Endothelial cell of umbilical vein (primary cell): ENCODE measurements around the gene FCF1. TPM values are rescaled to one million over a fixed set of nuclear protein-coding genes. Genes with fewer than 3 reads are reported as not detected.

Source experiments
- BruUV-seq: library from RNA; stranded (reverse); fragments of 400-500 nt; replicated peaks from 2 replicates; lab custom pipeline; 2021; lab: Mats Ljungman, UMichigan
- CTCF ChIA-PET: fragments of 300-600, 350-600 bp; sonication (Branson Sonifier 250); formaldehyde crosslinking; loops from one replicate; lab custom pipeline; 2021; ENCODE audit warnings: antibody characterized with exemption, inconsistent platforms; lab: Charles Lee
- POLR2A ChIA-PET: fragments of 300-600, 350-600 bp; sonication (Branson Sonifier 250); formaldehyde crosslinking; loops from one replicate; lab custom pipeline; 2021; ENCODE audit warnings: antibody characterized with exemption, inconsistent platforms; lab: Charles Lee
- DNase-seq: peaks from one replicate; pipeline ENCODE4 v3.0.0-alpha.2; 2011; ENCODE audit warnings: low read depth, low spot score
- FAIRE-seq: peaks from 2 replicates; lab custom pipeline; 2011; peaks lifted over from hg19 to GRCh38; lab: Jason Lieb, UNC
- H2AFZ ChIP-seq: 2 replicates; pipeline ENCODE4 v1.6.0; 2012; ENCODE audit warnings: low read depth, low read length, control low read depth, inconsistent platforms
- H3K27ac ChIP-seq: 2 replicates; pipeline ENCODE4 v1.5.1; 2011; ENCODE audit warnings: low read depth, mild to moderate bottlenecking, control low read depth, low read length, moderate library complexity; ENCODE audit not compliant: insufficient read depth
- H3K27me3 ChIP-seq, 2 experiments: 2 replicates each; pipeline versions ENCODE4 v1.6.0 to v1.6.1; 2011; ENCODE audit warnings: low read length in 2 of 2, mixed read lengths in 1 of 2; ENCODE audit not compliant: control insufficient read depth in 2 of 2, insufficient read depth in 2 of 2
- H3K36me3 ChIP-seq, 2 experiments: 2 replicates in 1 of 2; 3 replicates in 1 of 2; pipeline ENCODE4 v1.5.1; 2011; ENCODE audit warnings: low read length in 2 of 2, mild to moderate bottlenecking in 1 of 2, moderate library complexity in 1 of 2; ENCODE audit not compliant: control insufficient read depth in 2 of 2, insufficient read depth in 2 of 2; ENCODE audit errors: extremely low read depth in 1 of 2
- H3K4me1 ChIP-seq: 3 replicates; pipeline ENCODE4 v1.5.1; 2011; ENCODE audit warnings: mild to moderate bottlenecking, low read length; ENCODE audit not compliant: control insufficient read depth, insufficient read depth; ENCODE audit errors: extremely low read depth
- H3K4me2 ChIP-seq: 2 replicates; pipeline ENCODE4 v1.6.1; 2011; ENCODE audit warnings: low read length, control low read depth, mixed read lengths; ENCODE audit not compliant: insufficient read depth
- H3K4me3 ChIP-seq, 3 experiments: fragments of 200-600 bp in 1 of 3; sonication (generic), shearing (Covaris generic) in 1 of 3; replicated peaks in 1 of 3; 2 replicates each; pipeline ENCODE4 v1.5.1; 2011 to 2016; ENCODE audit warnings: control low read depth in 3 of 3, low read length in 3 of 3, mild to moderate bottlenecking in 2 of 3, inconsistent platforms in 1 of 3, low read depth in 1 of 3, moderate library complexity in 1 of 3; ENCODE audit not compliant: insufficient read depth in 1 of 3
- H3K79me2 ChIP-seq: 2 replicates; pipeline ENCODE4 v1.6.0; 2012; ENCODE audit warnings: low read length, inconsistent platforms; ENCODE audit not compliant: control insufficient read depth, insufficient read depth
- H3K9ac ChIP-seq: replicated peaks from 2 replicates; pipeline ENCODE3; 2011; ENCODE audit warnings: low read length, control low read depth; ENCODE audit not compliant: insufficient read depth; ENCODE audit errors: extremely low read depth
- H3K9me1 ChIP-seq: replicated peaks from 3 replicates; pipeline ENCODE4 v1.6.0; 2011; ENCODE audit warnings: mild to moderate bottlenecking, low read length; ENCODE audit not compliant: control insufficient read depth, insufficient read depth; ENCODE audit errors: extremely low read depth
- H3K9me3 ChIP-seq: replicated peaks from 2 replicates; pipeline ENCODE4 v1.5.1; 2012; ENCODE audit warnings: low read length, inconsistent platforms; ENCODE audit not compliant: control insufficient read depth, insufficient read depth
- H4K20me1 ChIP-seq: replicated peaks from 2 replicates; pipeline ENCODE3; 2011; ENCODE audit warnings: mild to moderate bottlenecking, low read length; ENCODE audit not compliant: control insufficient read depth, insufficient read depth; ENCODE audit errors: extremely low read depth
- EZH2 ChIP-seq: IDR thresholded peaks from 2 replicates; pipeline ENCODE4 v1.6.1; 2012; ENCODE audit warnings: borderline replicate concordance, low read depth, mild to moderate bottlenecking, moderate library complexity, low read length, inconsistent platforms; ENCODE audit not compliant: severe bottlenecking
- FOS ChIP-seq: IDR thresholded peaks from 2 replicates; pipeline ENCODE4 v1.6.1; 2011; ENCODE audit warnings: mild to moderate bottlenecking, low read length, moderate library complexity, borderline replicate concordance; ENCODE audit not compliant: insufficient read depth
- GATA2 ChIP-seq: IDR thresholded peaks from 2 replicates; pipeline ENCODE4 v1.7.0; 2011; ENCODE audit warnings: low read depth, mild to moderate bottlenecking, moderate library complexity, mixed read lengths, low read length; ENCODE audit not compliant: insufficient read length, insufficient read depth
- JUN ChIP-seq: IDR thresholded peaks from 2 replicates; pipeline ENCODE4 v1.6.1; 2011; ENCODE audit warnings: borderline replicate concordance, low read depth; ENCODE audit not compliant: insufficient read length, insufficient read depth
- MYC ChIP-seq: IDR thresholded peaks from one replicate; pipeline ENCODE4 v1.6.1; 2011; ENCODE audit warnings: mild to moderate bottlenecking, low read depth, low read length
- POLR2A ChIP-seq: IDR thresholded peaks from 2 replicates; pipeline ENCODE4 v1.6.1; 2012; ENCODE audit warnings: low read depth, mild to moderate bottlenecking, control low read depth, low read length
- POLR2AphosphoS5 ChIP-seq: IDR thresholded peaks from 2 replicates; pipeline ENCODE4 v1.6.1; 2012; ENCODE audit warnings: low read depth, mild to moderate bottlenecking, control low read depth, low read length, moderate library complexity; ENCODE audit not compliant: insufficient read depth
- dilution Hi-C: fragments of 300-500 bp; cut with MboI; formaldehyde crosslinking; loops from one replicate; pipeline ENCODE4 v1.15.0; 2019; ENCODE audit warnings: low sequenced_read_pairs; ENCODE audit not compliant: extremely low pct_ligation_motif_present
- intact Hi-C: fragments of 100-400 bp; cut with micrococcal nuclease; formaldehyde crosslinking; loops from one replicate; pipeline ENCODE4 v1.10.0; 2022
- polyA plus RNA-seq, 4 experiments: library from polyadenylated mRNA; depleted of rRNA in 3 of 4; stranded (reverse) in 3 of 4; unstranded in 1 of 4; fragments of >200 nt; gene quantifications; 2 replicates each; pipeline versions ENCODE4 v1.2.1 to v1.2.3, GENCODE V29; 2011 to 2012; ENCODE audit warnings: missing spikeins in 1 of 4
- total RNA-seq: library from RNA; stranded (reverse); gene quantifications from 2 replicates; pipeline ENCODE4 v1.2.3, GENCODE V29; 2021
- TF ChIP-seq, protein P1 (sequence below): IDR thresholded peaks from 2 replicates; pipeline ENCODE4 v1.6.1; 2011; ENCODE audit not compliant: insufficient read depth, insufficient read length
- TF ChIP-seq, protein P2 (sequence below), 2 donors: IDR thresholded peaks; 1 replicate in 1 of 2; 2 replicates in 1 of 2; pipeline ENCODE4 v1.5.1; 2011; ENCODE audit warnings: low read length in 2 of 2, mild to moderate bottlenecking in 2 of 2, moderate library complexity in 2 of 2, control low read depth in 1 of 2, inconsistent platforms in 1 of 2, low read depth in 1 of 2; ENCODE audit not compliant: insufficient read depth in 1 of 2; ENCODE audit errors: extremely low read depth in 1 of 2

Gene FCF1
- total and polyA plus RNA-seq, 2 donors (not counting 3 experiments of a cell fraction or from before 2014, with no cell fraction given): 26.2 to 58.2 TPM

DNA sequence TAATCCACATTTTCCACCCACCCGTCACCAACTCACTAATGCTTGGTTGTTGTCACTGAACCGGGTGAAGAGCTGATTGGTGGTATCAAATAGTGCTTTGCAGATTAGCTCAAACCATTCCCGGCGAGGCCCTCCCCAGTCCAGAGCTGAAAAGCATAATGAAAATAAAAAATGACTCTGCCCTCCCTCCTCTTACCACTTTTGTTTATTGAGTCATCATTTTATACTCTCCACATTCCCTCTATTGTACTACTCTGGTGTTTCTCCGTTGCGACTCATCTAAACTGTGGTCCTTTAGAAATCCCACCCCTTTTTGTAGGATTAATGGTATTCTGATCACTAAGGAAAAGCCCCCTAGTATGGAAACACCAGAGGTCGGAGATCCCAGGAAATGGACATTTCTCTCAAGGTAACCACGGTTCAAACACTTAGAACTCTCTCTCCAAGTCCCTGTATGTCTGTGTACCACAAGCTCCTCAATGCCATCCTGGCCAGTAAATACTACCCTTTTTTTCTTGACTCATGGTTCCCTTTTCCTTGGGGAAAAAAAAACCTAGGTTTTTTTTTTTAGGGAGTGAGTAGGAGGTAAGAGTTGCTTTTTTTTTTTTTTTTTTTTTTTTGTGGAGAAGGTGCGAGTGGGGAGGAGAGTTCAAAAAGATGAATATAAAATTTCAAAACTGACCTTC lies 42.1 kb upstream of the FCF1 start:
- peak overlapping the region; percentile 46 for H3K9ac ChIP-seq
- peaks cover 43% of the 10 kb centered on the region for H3K4me1 ChIP-seq
- H4K20me1 ChIP-seq: no peaks in the 10 kb centered on the region
- ChIA-PET POLR2A (interaction anchor here (0.8 to 2.7 kb wide), 4 partner anchors 21 to 59 kb away, joined by 3 to 11 read pairs (median 4); partner anchors contain the start of gene LTBP2), CTCF (interaction anchor here (0.7 to 4.2 kb wide), 9 partner anchors 21 to 133 kb away, joined by 3 to 31 read pairs (median 7); partner anchors contain the start of gene LTBP2)
- intact Hi-C loops: loop anchor here (5.0 kb wide), 1 partner anchor 131 kb away; no protein-coding TSS in a partner anchor
- BruUV-seq: no TSS peak
- H3K36me3 ChIP-seq: peaks cover 12 to 28% of the 10 kb centered on the region in 2 experiments
- H3K4me3 ChIP-seq: no peak overlapping the region
- peak; percentile 52 for DNase-seq
- no peaks in the 10 kb centered on the region for H3K27me3 ChIP-seq
- no peaks in the 10 kb centered on the region for H3K79me2 ChIP-seq
- H3K9me1 ChIP-seq: no peaks in the 10 kb centered on the region
- H3K27ac ChIP-seq: peak overlapping the region; percentile 89
- dilution Hi-C loops: no loop called here
- peak overlapping the region; percentile 71 for H3K4me2 ChIP-seq
- no peak for FAIRE-seq
- TF ChIP-seq FOS (peak; percentile 30), POLR2A (no peak)
- no peaks in the 10 kb centered on the region for H3K9me3 ChIP-seq
- H2AFZ ChIP-seq: no peak overlapping the region

DNA sequence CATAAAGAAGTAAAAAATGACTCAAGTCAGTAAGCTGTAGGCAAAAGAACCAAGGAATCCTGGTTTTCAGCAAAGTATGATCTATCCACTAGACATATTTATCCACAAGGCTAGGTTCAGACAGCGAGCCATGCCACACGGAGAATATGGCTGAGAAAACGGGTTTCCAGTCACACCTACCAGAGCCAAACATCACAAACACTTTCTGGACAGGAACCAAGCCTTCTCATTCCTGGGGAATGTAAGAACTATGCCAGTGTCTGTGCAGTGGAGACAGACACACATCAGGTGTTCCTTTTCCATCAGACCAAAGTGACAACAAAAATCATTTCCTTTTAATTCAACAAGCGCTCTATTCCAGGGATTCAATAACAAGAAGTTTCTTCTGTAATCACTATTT lies 41.2 kb upstream of the FCF1 start:
- Histone ChIP-seq H3K9me1 (no peaks in the 10 kb centered on the region), H2AFZ (no peak overlapping the region), H3K27ac (peak overlapping the region; percentile 89), H3K36me3 (peaks cover 17 to 30% of the 10 kb centered on the region in 2 experiments), H3K4me3 (no peak overlapping the region), H4K20me1 (no peaks in the 10 kb centered on the region), H3K79me2 (no peaks in the 10 kb centered on the region), H3K4me1 (peaks cover 43% of the 10 kb centered on the region), H3K27me3 (no peaks in the 10 kb centered on the region), H3K4me2 (peak overlapping the region; percentile 71), H3K9me3 (no peaks in the 10 kb centered on the region), H3K9ac (peak overlapping the region; percentile 60)
- peak; percentile 93 for FAIRE-seq
- peak; percentile 85 for DNase-seq
- no peak for TF ChIP-seq EZH2
- no peak for TF ChIP-seq FOS
- TF ChIP-seq, protein P1, sequence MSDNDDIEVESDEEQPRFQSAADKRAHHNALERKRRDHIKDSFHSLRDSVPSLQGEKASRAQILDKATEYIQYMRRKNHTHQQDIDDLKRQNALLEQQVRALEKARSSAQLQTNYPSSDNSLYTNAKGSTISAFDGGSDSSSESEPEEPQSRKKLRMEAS: no peak
- TF ChIP-seq JUN: peak; percentile 39
- TF ChIP-seq POLR2AphosphoS5: peak; percentile 66
- no peak for TF ChIP-seq GATA2
- no peak for TF ChIP-seq POLR2A
- TF ChIP-seq, protein P2, sequence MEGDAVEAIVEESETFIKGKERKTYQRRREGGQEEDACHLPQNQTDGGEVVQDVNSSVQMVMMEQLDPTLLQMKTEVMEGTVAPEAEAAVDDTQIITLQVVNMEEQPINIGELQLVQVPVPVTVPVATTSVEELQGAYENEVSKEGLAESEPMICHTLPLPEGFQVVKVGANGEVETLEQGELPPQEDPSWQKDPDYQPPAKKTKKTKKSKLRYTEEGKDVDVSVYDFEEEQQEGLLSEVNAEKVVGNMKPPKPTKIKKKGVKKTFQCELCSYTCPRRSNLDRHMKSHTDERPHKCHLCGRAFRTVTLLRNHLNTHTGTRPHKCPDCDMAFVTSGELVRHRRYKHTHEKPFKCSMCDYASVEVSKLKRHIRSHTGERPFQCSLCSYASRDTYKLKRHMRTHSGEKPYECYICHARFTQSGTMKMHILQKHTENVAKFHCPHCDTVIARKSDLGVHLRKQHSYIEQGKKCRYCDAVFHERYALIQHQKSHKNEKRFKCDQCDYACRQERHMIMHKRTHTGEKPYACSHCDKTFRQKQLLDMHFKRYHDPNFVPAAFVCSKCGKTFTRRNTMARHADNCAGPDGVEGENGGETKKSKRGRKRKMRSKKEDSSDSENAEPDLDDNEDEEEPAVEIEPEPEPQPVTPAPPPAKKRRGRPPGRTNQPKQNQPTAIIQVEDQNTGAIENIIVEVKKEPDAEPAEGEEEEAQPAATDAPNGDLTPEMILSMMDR (IDR thresholded peaks at IDR 0.05; ENCODE audit: extremely low read depth in 1 of 2, insufficient read depth in 1 of 2, low read depth in 1 of 2, low read length in 2 of 2): no peak
- no peak for TF ChIP-seq MYC
- dilution Hi-C loops: no loop called here
- ChIA-PET CTCF (interaction anchor here (2.0 to 4.2 kb wide), 5 partner anchors 25 to 63 kb away, joined by 5 to 31 read pairs (median 19); partner anchors contain the start of gene LTBP2), POLR2A (interaction anchor here (1.1 to 2.7 kb wide), 2 partner anchors 52 to 53 kb away, joined by 4 to 11 read pairs; no protein-coding TSS in a partner anchor)
- intact Hi-C loops: loop anchor here (1.0 to 5.0 kb wide), 2 partner anchors 53 to 131 kb away; no protein-coding TSS in a partner anchor
- BruUV-seq: no TSS peak
